Stimulated activated CD4-positive, alpha-beta T cell treated with anti-CD3 and anti-CD28 coated beads, TNF-alpha, amount 100 ng/mL, for 48 hours (primary cell): Measurements from ENCODE around the gene IL5RA.

Source experiments
- DNase-seq, 3 donors: peaks; one replicate each; pipeline ENCODE4 v3.0.0-alpha.2; 2020; ENCODE audit warnings: low read depth in 3 of 3

Gene IL5RA

GRCh38 chr3:3107858-3108257 lies 2.3 kb downstream of the IL5RA start:
- DNase-seq = no peak

DNA sequence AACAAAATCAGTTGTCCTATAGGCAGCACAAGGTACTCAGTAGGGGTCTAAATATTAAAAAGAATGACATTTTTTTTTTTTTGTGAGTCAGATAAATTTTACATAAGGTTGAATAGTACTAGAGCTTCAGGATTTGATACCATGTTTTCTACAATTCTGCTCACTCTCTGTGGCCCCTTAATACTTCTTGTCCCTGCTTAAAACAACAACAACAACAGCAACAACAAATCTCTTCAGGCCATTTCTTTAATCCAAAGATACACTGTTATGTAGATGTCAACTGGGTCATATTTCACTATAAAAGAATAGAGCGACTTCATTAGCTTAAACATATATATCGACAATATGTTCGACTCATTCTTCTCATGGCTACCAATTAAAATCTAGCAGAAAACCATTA lies 3.0 kb downstream of the IL5RA start:
- no peak for DNase-seq

DNA sequence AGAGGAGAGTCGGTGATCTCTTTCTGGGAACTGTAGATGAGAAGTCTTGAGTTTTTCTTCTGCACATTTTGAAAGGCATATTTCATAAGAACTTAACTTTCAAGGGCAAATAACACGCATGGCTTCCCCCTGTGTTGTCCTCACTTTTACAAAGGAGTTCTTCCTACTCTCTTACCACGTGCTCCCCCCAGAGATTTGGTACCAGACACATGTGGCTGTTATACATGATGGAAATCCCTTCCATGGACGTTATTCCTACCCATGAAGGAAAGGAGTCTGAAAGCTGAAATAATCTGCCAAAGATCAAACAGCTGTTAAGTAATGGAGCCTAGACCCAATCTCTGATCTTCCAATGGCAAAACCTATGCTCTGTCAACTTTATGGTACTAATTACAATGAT lies 4.4 kb downstream of the IL5RA start:
- DNase-seq = no peak

DNA sequence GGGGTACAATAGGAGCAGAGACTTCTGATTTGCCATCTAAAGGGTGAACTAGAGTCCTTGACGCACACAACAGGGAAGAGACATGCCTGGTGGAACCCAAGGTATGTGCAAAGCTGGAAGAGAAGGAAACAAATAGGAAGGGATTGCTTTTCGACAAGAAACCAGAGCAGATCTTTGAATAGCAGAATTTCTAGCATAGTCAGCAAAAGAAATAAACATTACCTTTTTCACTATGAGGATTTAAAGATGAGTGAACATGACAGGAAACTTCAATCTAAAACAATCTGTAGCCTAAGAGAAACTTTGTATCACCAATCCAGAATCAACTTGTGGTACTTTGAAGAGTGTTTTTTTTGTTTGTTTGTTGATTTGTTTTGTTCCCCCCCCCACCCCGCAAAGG lies 4.9 kb downstream of the IL5RA start:
- DNase-seq = no peak

- no peak for DNase-seq
Measured at GRCh38 chr3:3102751-3103150, 7.4 kb downstream of the IL5RA start.

DNA sequence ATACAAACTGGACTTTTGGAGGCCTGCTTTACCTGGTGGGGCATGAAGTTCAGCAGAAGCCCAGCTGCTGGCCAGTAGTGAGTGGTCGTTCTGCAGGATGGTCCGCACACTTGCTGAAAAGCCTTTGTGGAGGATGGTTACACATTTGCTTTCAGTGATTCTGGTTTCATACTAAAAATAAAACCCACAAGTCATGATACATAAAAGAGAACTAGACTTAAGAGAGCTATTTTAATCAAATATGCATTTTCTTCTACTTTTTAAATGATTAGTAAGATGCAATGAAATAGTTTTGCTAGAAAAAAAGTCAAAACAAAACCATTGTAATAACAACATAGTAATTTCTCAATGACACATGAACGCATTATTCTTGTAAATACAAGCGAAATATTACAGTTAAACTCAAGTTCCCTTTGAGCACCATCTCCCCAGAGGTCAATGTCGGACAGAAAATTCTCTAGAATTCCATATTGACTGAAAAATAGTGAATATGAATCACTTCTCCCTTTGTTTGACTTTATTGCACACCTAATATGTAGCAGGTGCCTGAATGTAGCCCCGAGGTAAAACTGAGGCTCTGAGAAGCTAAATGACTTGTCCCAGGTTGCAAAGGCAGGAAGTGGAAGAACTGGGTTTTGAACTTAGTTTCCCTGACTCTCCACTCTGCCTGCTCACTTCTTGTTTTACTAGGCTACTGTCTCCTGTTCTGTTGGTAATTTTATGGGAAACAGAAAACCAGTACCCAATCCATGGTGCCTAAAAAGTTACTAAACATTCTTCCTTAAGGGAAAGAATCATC lies 8.3 kb downstream of the IL5RA start:
- no peak for DNase-seq

DNA sequence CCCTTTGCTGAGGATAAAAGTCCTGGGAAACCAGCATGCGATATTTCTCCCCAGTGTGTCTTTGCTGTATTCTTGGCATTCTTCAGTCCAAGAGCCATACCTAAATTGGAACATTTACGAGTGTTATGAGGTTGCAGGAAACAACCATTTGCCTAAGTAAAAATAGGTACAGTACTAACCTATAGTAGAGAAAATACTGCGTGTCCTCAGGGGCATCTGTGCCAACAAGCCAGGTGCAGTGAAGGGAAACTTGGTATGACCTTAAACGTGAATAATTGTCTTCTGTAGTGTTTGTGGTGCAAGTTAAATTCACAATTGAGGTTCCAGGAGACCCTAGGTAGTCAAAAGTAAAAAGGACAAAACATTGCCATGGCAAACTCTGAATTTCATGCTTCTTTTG lies 12.2 kb downstream of the IL5RA start:
- no peak for DNase-seq

DNA sequence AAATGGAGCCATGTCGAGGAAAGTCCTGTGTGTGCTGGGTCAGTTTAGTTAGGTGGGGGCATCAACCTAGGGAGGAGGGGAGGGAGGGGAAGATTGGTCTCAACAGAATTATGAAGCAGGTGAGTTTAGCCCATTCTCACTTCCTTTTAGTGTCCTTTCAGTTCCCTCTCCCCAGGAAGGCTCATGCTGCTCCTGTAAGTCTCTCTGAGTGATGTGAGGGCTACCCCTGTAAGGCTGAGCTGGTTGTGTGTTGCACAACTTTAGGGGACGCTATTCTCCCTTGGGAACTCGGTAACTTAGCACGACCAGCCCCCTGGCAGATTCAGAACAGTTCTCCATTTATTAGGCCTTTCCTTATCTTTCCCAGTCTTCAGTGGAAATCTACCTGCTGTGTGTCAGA lies 21.2 kb downstream of the IL5RA start:
- no peak for DNase-seq

DNA sequence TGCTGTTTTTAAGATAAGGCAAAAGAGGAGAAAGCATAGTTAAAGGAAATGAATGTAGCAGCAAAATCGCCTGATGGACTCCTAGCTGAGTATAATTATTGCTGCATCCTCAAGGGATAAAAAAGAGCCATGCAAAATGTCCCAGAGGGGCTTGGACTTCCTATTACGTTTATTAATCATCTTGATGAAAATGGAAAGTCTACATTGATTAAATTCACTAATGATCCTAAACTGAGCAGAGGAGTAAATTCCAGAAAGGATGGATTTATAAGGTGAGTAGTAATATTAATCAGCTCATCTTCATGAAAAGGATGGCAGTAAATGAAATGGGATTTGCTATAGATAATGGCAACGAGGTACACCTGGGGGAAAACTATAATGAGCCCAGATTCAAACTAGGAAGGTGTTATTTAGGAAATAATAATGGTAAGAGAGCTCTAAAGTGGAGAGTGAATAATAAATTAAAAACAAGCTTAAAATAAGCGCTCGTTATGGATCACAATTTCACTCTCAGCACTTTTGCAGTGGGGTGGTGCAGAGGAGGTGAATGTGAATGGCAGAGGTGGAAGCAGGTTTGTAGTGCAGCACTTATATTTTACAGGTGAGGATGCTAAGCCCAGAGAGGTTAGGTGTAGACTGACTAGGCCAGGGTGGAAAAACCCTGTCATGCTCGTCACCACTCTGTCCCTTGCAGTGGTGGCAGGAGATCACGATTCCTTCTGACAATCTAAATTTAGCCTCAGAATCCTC lies 22.3 kb downstream of the IL5RA start:
- no peak for DNase-seq

GRCh38 chr3:3087279-3087678 lies 22.9 kb downstream of the IL5RA start:
- DNase-seq = no peak

DNA sequence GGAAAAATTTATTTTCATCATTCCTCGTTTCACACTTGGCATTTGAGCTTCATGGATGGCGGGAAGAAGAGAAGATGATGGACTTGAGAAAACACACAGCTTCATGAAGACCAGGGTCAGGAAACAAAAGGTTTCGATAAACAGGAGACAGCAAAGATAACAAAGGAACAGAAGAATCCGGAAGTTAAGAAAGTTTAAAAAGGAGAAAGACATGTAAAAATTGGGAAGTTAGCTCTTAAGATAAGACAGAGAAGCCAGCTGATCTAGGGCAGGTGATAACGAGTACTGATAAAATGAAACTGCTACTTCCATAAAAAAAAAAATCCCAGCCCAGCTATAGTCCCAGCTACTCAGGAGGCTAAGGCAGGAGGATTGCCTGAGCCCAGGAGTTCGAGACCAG lies 23.9 kb downstream of the IL5RA start:
- DNase-seq = no peak

DNA sequence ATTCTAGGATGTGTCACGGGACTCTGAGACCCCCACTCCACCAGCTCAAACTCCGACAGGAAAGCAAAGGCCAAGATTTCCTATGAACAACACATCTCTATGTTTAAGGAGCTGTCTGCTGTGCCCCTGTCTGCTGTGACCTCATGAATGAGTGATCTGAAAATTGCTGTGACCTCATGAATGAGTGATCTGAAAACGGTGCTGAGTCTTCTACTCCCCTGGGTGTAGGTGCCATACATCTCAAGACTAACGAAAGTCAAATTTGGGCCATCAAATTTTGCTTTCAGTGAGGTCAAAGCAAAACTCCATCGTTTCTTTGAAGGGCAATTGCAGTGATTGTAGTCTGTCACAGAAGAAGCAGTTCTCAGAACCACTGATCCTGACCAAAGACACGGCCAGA lies 24.4 kb downstream of the IL5RA start:
- DNase-seq = no peak

GRCh38 chr3:3084890-3085289 lies 25.3 kb downstream of the IL5RA start:
- no peak for DNase-seq

DNA sequence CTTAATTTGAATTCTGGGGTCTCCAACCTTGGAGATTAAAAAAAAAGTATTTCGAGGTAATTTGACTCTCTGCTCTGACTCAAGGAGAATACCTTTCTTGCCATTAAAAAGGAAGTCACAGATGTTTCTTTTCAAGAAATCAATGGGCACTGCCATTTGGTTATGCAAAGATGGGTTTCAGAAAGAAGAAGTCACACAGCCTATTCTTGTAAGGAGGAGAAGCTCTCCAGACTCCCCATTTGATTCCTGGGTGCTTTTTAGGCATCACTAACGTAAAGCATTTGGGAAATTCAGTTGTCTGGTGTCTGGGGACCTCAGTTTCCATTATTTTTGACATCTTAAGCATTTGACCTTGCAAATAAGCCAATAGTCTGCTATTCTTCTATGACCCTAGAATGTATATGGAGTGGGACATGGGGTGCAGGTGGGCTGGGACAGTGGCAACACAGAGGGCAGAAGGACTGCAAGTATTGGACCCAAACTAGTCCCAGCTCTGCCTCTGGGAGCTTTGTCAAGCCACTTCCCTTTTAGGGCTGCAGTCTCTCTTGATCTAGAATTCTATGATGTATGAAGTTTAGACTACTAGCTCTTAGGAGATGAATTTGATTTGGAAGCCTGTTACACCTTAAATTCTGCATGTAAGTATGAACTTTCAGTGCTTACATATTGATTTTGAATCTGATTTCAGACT lies 27.8 kb downstream of the IL5RA start:
- DNase-seq = no peak

GRCh38 chr3:3081381-3082233 lies 28.6 kb downstream of the IL5RA start:
- no peak for DNase-seq

GRCh38 chr3:3080309-3080708 lies 29.9 kb downstream of the IL5RA start:
- DNase-seq = no peak

GRCh38 chr3:3074551-3075257 lies 35.5 kb downstream of the IL5RA start:
- DNase-seq = no peak

GRCh38 chr3:3071136-3071535 lies 39.0 kb downstream of the IL5RA start:
- no peak for DNase-seq

- no peak for DNase-seq
Measured at GRCh38 chr3:3069723-3070122, 40.5 kb downstream of the IL5RA start.

GRCh38 chr3:3068358-3068881 lies 41.8 kb downstream of the IL5RA start:
- no peak for DNase-seq

DNA sequence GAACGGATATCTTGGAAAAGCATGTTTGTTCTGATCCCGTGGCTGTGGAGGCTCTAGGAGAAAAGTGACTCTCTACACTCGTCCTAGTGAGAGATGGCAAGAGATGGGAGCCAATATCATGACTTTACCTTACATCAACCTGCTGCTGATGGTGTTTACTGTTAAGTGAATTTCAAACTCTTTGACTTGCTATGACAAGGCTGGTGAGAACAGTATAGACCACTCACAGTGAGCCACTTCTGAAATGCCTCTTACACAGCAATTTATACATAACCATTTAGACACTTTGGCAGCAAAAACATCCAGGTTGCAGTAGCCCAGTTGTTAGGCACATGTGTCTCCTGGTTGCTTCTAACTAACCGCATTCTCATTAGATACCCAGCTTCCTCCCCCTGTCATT lies 43.3 kb downstream of the IL5RA start:
- no peak for DNase-seq
